ENCODE measurements around the gene MLX.
"Not testable (repeated sequence)": the region's sequence is repeated elsewhere in the genome, so short reads cannot be mapped to it uniquely, and the experiment has no call there.

Gene MLX

DNA sequence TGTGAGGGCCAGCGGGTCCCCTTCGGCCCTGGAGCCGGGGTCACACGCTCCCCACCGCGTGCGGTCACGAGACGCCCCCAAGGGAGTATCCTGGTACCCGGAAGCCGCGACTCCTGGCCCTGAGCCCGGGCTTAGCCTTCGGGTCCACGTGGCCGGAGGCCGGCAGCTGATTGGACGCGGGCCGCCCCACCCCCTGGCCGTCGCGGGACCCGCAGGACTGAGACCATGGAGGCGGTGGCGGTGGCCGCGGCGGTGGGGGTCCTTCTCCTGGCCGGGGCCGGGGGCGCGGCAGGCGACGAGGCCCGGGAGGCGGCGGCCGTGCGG, 30.9 kb upstream of the MLX start, which contains the start of gene NAGLU:
NAGLU (plus strand) TSS at position 194 of the 324 bp plus-strand sequence; CDS start at position 226, 32 bp downstream.
- no peak for TF ChIP-seq CTCF (IDR thresholded peaks at IDR 0.05; ENCODE audit: borderline replicate concordance, control extremely low read depth, extremely low read depth, insufficient read depth, missing control alignments)
- DNase-seq (ENCODE audit: low spot score): peak; percentile 100
- in situ Hi-C loops (cut with MboI; ENCODE audit: low sequenced_read_pairs, unreplicated experiment): no loop called here

GRCh38 chr17:42536372-42537155, 30.3 kb upstream of the MLX start:
- in situ Hi-C loops (cut with MboI; ENCODE audit: low sequenced_read_pairs, unreplicated experiment): no loop called here
- peak; percentile 95 for DNase-seq (ENCODE audit: low spot score)
- no peak for TF ChIP-seq CTCF (IDR thresholded peaks at IDR 0.05; ENCODE audit: borderline replicate concordance, control extremely low read depth, extremely low read depth, insufficient read depth, missing control alignments)

- no peak for DNase-seq (ENCODE audit: low spot score)
- in situ Hi-C loops (cut with MboI; ENCODE audit: low sequenced_read_pairs, unreplicated experiment): no loop called here
- no peak for TF ChIP-seq CTCF (IDR thresholded peaks at IDR 0.05; ENCODE audit: borderline replicate concordance, control extremely low read depth, extremely low read depth, insufficient read depth, missing control alignments)
Observed at GRCh38 chr17:42537156-42537805, 29.6 kb upstream of the MLX start.

GRCh38 chr17:42537826-42538451, 29.0 kb upstream of the MLX start:
- DNase-seq (ENCODE audit: low spot score): no peak
- no peak for TF ChIP-seq CTCF (IDR thresholded peaks at IDR 0.05; ENCODE audit: borderline replicate concordance, control extremely low read depth, extremely low read depth, insufficient read depth, missing control alignments)
- in situ Hi-C loops (cut with MboI; ENCODE audit: low sequenced_read_pairs, unreplicated experiment): no loop called here

- in situ Hi-C loops (cut with MboI; ENCODE audit: low sequenced_read_pairs, unreplicated experiment): no loop called here
- TF ChIP-seq CTCF (IDR thresholded peaks at IDR 0.05; ENCODE audit: borderline replicate concordance, control extremely low read depth, extremely low read depth, insufficient read depth, missing control alignments): no peak
- DNase-seq (ENCODE audit: low spot score): no peak
Observed at GRCh38 chr17:42538482-42538881, 28.4 kb upstream of the MLX start.

GRCh38 chr17:42540558-42540957, 26.3 kb upstream of the MLX start:
- DNase-seq (ENCODE audit: low spot score); in situ Hi-C loops (cut with MboI; ENCODE audit: low sequenced_read_pairs, unreplicated experiment): not testable (repeated sequence)

Measured in GM13976 (cell line).